ENCODE data around the gene OTOG. TPM values are rescaled to one million over a fixed set of nuclear protein-coding genes. Genes with fewer than 3 reads are reported as not detected.

OTOG gene
- total and polyA plus RNA-seq, 2 donors (not counting 3 experiments of a cell fraction or from before 2014, with no cell fraction given) = not detected

GRCh38 chr11:17693531-17693930 lies 146.5 kb downstream of the OTOG start:
- no peak overlapping the region for H3K4me3 ChIP-seq (replicated peaks in 1 of 3; ENCODE audit: insufficient read depth in 1 of 3, low read depth in 1 of 3, low read length in 3 of 3)
- H3K27ac ChIP-seq (ENCODE audit: insufficient read depth, low read depth, low read length) = no peak overlapping the region
- no peak for TF ChIP-seq EZH2 (IDR thresholded peaks at IDR 0.05; ENCODE audit: borderline replicate concordance, low read depth, low read length, severe bottlenecking)
- TF ChIP-seq CTCF (IDR thresholded peaks at IDR 0.05; ENCODE audit: extremely low read depth in 1 of 2, insufficient read depth in 1 of 2, low read depth in 1 of 2, low read length in 2 of 2) = no peak
- no peak for TF ChIP-seq FOS (IDR thresholded peaks at IDR 0.05; ENCODE audit: borderline replicate concordance, insufficient read depth, low read length)
- TF ChIP-seq GATA2 (IDR thresholded peaks at IDR 0.05; ENCODE audit: insufficient read depth, insufficient read length, low read depth, low read length) = no peak
- TF ChIP-seq, protein P1, sequence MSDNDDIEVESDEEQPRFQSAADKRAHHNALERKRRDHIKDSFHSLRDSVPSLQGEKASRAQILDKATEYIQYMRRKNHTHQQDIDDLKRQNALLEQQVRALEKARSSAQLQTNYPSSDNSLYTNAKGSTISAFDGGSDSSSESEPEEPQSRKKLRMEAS (IDR thresholded peaks at IDR 0.05; ENCODE audit: insufficient read depth, insufficient read length) = no peak
- no peak for TF ChIP-seq MYC (IDR thresholded peaks at IDR 0.05; ENCODE audit: low read depth, low read length)
- TF ChIP-seq POLR2AphosphoS5 (IDR thresholded peaks at IDR 0.05; ENCODE audit: insufficient read depth, low read depth, low read length) = no peak
- TF ChIP-seq POLR2A (IDR thresholded peaks at IDR 0.05; ENCODE audit: low read depth, low read length) = no peak
- no peak for TF ChIP-seq JUN (IDR thresholded peaks at IDR 0.05; ENCODE audit: borderline replicate concordance, insufficient read depth, insufficient read length, low read depth)
- H3K27me3 ChIP-seq (ENCODE audit: control insufficient read depth in 2 of 2, insufficient read depth in 2 of 2, low read length in 2 of 2) = peaks cover 30 to 49% of the 10 kb centered on the region in 2 experiments
- dilution Hi-C loops (cut with MboI; ENCODE audit: extremely low pct_ligation_motif_present, low sequenced_read_pairs) (no loop called here), intact Hi-C loops (cut with micrococcal nuclease) (no loop called here)
- H3K9ac ChIP-seq (replicated peaks; ENCODE audit: extremely low read depth, insufficient read depth, low read length) = no peak overlapping the region
- no peak overlapping the region for H3K4me2 ChIP-seq (ENCODE audit: insufficient read depth, low read length)
- DNase-seq (ENCODE audit: low read depth, low spot score) = no peak
- H4K20me1 ChIP-seq (replicated peaks; ENCODE audit: control insufficient read depth, extremely low read depth, insufficient read depth, low read length) = no peaks in the 10 kb centered on the region
- no TSS peak for BruUV-seq (replicated peaks)
- ChIA-PET CTCF (interaction anchor here (0.6 kb wide), 1 partner anchor 1462 kb away, joined by 5 read pairs; no protein-coding TSS in a partner anchor), POLR2A (no interaction called here)
- H2AFZ ChIP-seq (ENCODE audit: low read depth, low read length) = no peak overlapping the region
- no peak for FAIRE-seq
- H3K9me3 ChIP-seq (replicated peaks; ENCODE audit: control insufficient read depth, insufficient read depth, low read length) = no peaks in the 10 kb centered on the region
- H3K36me3 ChIP-seq (ENCODE audit: control insufficient read depth in 2 of 2, extremely low read depth in 1 of 2, insufficient read depth in 2 of 2, low read length in 2 of 2) = no peaks in the 10 kb centered on the region
- H3K79me2 ChIP-seq (ENCODE audit: control insufficient read depth, insufficient read depth, low read length) = no peaks in the 10 kb centered on the region
- H3K9me1 ChIP-seq (replicated peaks; ENCODE audit: control insufficient read depth, extremely low read depth, insufficient read depth, low read length) = no peaks in the 10 kb centered on the region
- no peaks in the 10 kb centered on the region for H3K4me1 ChIP-seq (ENCODE audit: control insufficient read depth, extremely low read depth, insufficient read depth, low read length)

All from endothelial cell of umbilical vein (primary cell).